SK-N-SH (cell line): Measurements from ENCODE around the gene MEGF6. TPM values are rescaled to one million over a fixed set of nuclear protein-coding genes. Genes with fewer than 3 reads are reported as not detected.

Experiments used
- CTCF ChIA-PET: fragments of 300-600, 350-600 bp; formaldehyde crosslinking; extraction: SDS; loops from one replicate; lab custom pipeline; 2021; lab: Yijun Ruan, JAX
- POLR2A ChIA-PET: fragments of 350-600 bp; sonication (Branson Sonifier 250); formaldehyde crosslinking; extraction: SDS; loops from one replicate; lab custom pipeline; 2020; ENCODE audit warnings: antibody characterized with exemption, inconsistent platforms; lab: Yijun Ruan, JAX
- DNase-seq: peaks from one replicate; pipeline ENCODE4 v3.0.0; 2012
- H2AFZ ChIP-seq: fragments of 200-600 bp; sonication (generic); 2 replicates; pipeline ENCODE4 v1.8.1; 2016; ENCODE audit warnings: antibody characterized with exemption, mild to moderate bottlenecking, low read depth
- H3F3A ChIP-seq: fragments of 200-600 bp; sonication (generic); replicated peaks from 2 replicates; pipeline ENCODE3; 2016; ENCODE audit warnings: antibody characterized with exemption, mild to moderate bottlenecking; ENCODE audit not compliant: insufficient read depth
- H3K27ac ChIP-seq, 2 experiments: fragments of 200-500 bp in 1 of 2; fragments of 200-600 bp in 1 of 2; sonication (Bioruptor generic) in 1 of 2; sonication (generic), shearing (Covaris generic) in 1 of 2; 2 replicates each; pipeline versions ENCODE4 v1.5.1 to v1.6.1; 2014 to 2016; ENCODE audit warnings: low read depth in 2 of 2, inconsistent platforms in 1 of 2, low read length in 1 of 2, mild to moderate bottlenecking in 1 of 2, mixed read lengths in 1 of 2
- H3K27me3 ChIP-seq: fragments of 200-600 bp; sonication (generic), shearing (Covaris generic); 2 replicates; pipeline ENCODE4 v1.6.1; 2016; ENCODE audit warnings: mixed run types; ENCODE audit not compliant: insufficient read depth
- H3K36me3 ChIP-seq, 2 experiments: fragments of 200-500 bp in 1 of 2; fragments of 200-600 bp in 1 of 2; sonication (Bioruptor generic) in 1 of 2; sonication (generic) in 1 of 2; replicated peaks in 1 of 2; 2 replicates each; pipeline versions ENCODE3 to v1.5.1; 2014 to 2016; ENCODE audit warnings: low read length in 1 of 2, mild to moderate bottlenecking in 1 of 2; ENCODE audit not compliant: insufficient read depth in 2 of 2, control insufficient read depth in 1 of 2
- H3K4me1 ChIP-seq, 2 experiments: fragments of 200-500 bp in 1 of 2; fragments of 200-600 bp in 1 of 2; sonication (Bioruptor generic) in 1 of 2; sonication (generic), shearing (Covaris generic) in 1 of 2; 2 replicates each; pipeline versions ENCODE4 v1.5.1 to v1.6.1; 2014 to 2016; ENCODE audit warnings: low read depth in 1 of 2, low read length in 1 of 2, mixed run types in 1 of 2; ENCODE audit not compliant: insufficient read depth in 2 of 2, control insufficient read depth in 1 of 2
- H3K4me2 ChIP-seq: fragments of 200-600 bp; sonication (generic), shearing (Covaris generic); 2 replicates; pipeline ENCODE4 v1.6.1; 2017; ENCODE audit warnings: mixed run types
- H3K4me3 ChIP-seq, 2 experiments: fragments of 200-500 bp in 1 of 2; fragments of 200-600 bp in 1 of 2; sonication (Bioruptor generic) in 1 of 2; sonication (generic), shearing (Covaris generic) in 1 of 2; 2 replicates each; pipeline versions ENCODE4 v1.5.1 to v1.8.1; 2014 to 2016; ENCODE audit warnings: low read depth in 2 of 2, inconsistent platforms in 1 of 2, low read length in 1 of 2, mild to moderate bottlenecking in 1 of 2, mixed read lengths in 1 of 2, moderate library complexity in 1 of 2
- H3K79me2 ChIP-seq: fragments of 200-600 bp; sonication (generic); 2 replicates; pipeline ENCODE4 v1.8.1; 2017; ENCODE audit warnings: mild to moderate bottlenecking; ENCODE audit not compliant: insufficient read depth
- H3K9ac ChIP-seq: fragments of 200-600 bp; sonication (generic); 2 replicates; pipeline ENCODE4 v1.6.1; 2017; ENCODE audit warnings: mixed run types
- H3K9me2 ChIP-seq: fragments of 200-600 bp; sonication (generic); 2 replicates; pipeline ENCODE4 v1.6.1; 2017; ENCODE audit warnings: mixed run types
- H3K9me3 ChIP-seq: fragments of 200-600 bp; sonication (generic); 2 replicates; pipeline ENCODE4 v1.6.1; 2017; ENCODE audit warnings: mixed run types, mild to moderate bottlenecking, moderate library complexity
- H4K20me1 ChIP-seq: fragments of 200-600 bp; sonication (generic); 2 replicates; pipeline ENCODE4 v1.6.1; 2017; ENCODE audit warnings: mild to moderate bottlenecking, mixed run types; ENCODE audit not compliant: insufficient read depth
- CTCF ChIP-seq: fragments of 200-600 bp; sonication (generic); IDR thresholded peaks from 2 replicates; pipeline ENCODE4 v1.6.1; 2017; ENCODE audit warnings: antibody characterized with exemption, mild to moderate bottlenecking, moderate library complexity
- EZH2phosphoT487 ChIP-seq: fragments of 200-600 bp; sonication (generic); IDR thresholded peaks from 2 replicates; pipeline ENCODE4 v1.6.1; 2017; ENCODE audit warnings: low read depth, mixed run types, mild to moderate bottlenecking, antibody characterized with exemption, moderate library complexity, borderline replicate concordance
- FOSL2 ChIP-seq: IDR thresholded peaks from 2 replicates; pipeline ENCODE4 v1.4.0; 2012; ENCODE audit warnings: low read depth, mild to moderate bottlenecking, moderate library complexity, borderline replicate concordance
- FOXM1 ChIP-seq: IDR thresholded peaks from 2 replicates; pipeline ENCODE4 v1.4.0; 2012; ENCODE audit warnings: low read depth, mild to moderate bottlenecking
- GABPA ChIP-seq: IDR thresholded peaks from 2 replicates; pipeline ENCODE4 v1.4.0; 2012; ENCODE audit warnings: low read depth, mild to moderate bottlenecking
- GATA2 ChIP-seq: sonication (generic); formaldehyde crosslinking; IDR thresholded peaks from 2 replicates; pipeline ENCODE4 v1.5.0; 2020; ENCODE audit warnings: mild to moderate bottlenecking, missing genetic modification reagents
- IRF3 ChIP-seq: fragments of 150-350 bp; IDR thresholded peaks from 2 replicates; pipeline ENCODE4 v1.6.1; 2016; ENCODE audit warnings: mild to moderate bottlenecking, low read depth, low read length
- JUND ChIP-seq: IDR thresholded peaks from 2 replicates; pipeline ENCODE4 v1.4.0; 2012
- MAX ChIP-seq: IDR thresholded peaks from 2 replicates; pipeline ENCODE4 v1.4.0; 2012; ENCODE audit warnings: low read depth
- MXI1 ChIP-seq: IDR thresholded peaks from 2 replicates; pipeline ENCODE4 v1.6.1; 2012; ENCODE audit warnings: mild to moderate bottlenecking, low read depth, low read length, improper control_type of control experiment
- NFIC ChIP-seq: IDR thresholded peaks from 2 replicates; pipeline ENCODE4 v1.4.0; 2012; ENCODE audit warnings: borderline replicate concordance
- POLR2AphosphoS5 ChIP-seq: IDR thresholded peaks from 2 replicates; pipeline ENCODE4 v1.6.1; 2012; ENCODE audit warnings: low read depth, low read length
- RAD21 ChIP-seq: IDR thresholded peaks from 2 replicates; pipeline ENCODE4 v1.6.1; 2012; ENCODE audit warnings: mild to moderate bottlenecking, low read length
- RCOR1 ChIP-seq: fragments of 150-350 bp; IDR thresholded peaks from 2 replicates; pipeline ENCODE4 v1.6.1; 2017; ENCODE audit warnings: antibody characterized with exemption, low read length
- REST ChIP-seq: IDR thresholded peaks from 2 replicates; pipeline ENCODE4 v1.6.1; 2012; ENCODE audit warnings: mild to moderate bottlenecking, low read depth, low read length, moderate library complexity
- SIN3A ChIP-seq: IDR thresholded peaks from 2 replicates; pipeline ENCODE4 v1.6.1; 2012; ENCODE audit warnings: low read depth, mild to moderate bottlenecking, low read length, moderate library complexity, borderline replicate concordance
- SMC3 ChIP-seq: IDR thresholded peaks from 2 replicates; pipeline ENCODE4 v1.6.1; 2012; ENCODE audit warnings: low read depth, low read length, improper control_type of control experiment
- TEAD4 ChIP-seq: IDR thresholded peaks from 2 replicates; pipeline ENCODE4 v1.4.0; 2012; ENCODE audit warnings: mild to moderate bottlenecking, borderline replicate concordance; ENCODE audit not compliant: insufficient read depth
- USF2 ChIP-seq: fragments of 150-350 bp; IDR thresholded peaks from 2 replicates; pipeline ENCODE4 v1.6.1; 2017; ENCODE audit warnings: antibody characterized with exemption, low read length, low read depth, borderline replicate concordance
- WGBS: methylation state at CpG from one replicate; pipeline ENCODE4 v1.1.6; 2017; ENCODE audit warnings: low lambda C conversion rate; 5-methylcytosine and 5-hydroxymethylcytosine counted together
- polyA plus RNA-seq, 3 experiments: library from polyadenylated mRNA; depleted of rRNA; stranded (reverse); fragments of >200 nt; gene quantifications; 2 replicates each; pipeline ENCODE4 v1.2.3, GENCODE V29; 2012

The MEGF6 gene
- polyA plus RNA-seq, 1 of the 3 experiments (the other 2 are of a cell fraction), result 7.6 TPM

- H3K79me2 ChIP-seq, result no peaks in the 10 kb centered on the region
- H3K36me3 ChIP-seq, result no peaks in the 10 kb centered on the region
- H3K9ac ChIP-seq, result no peak overlapping the region
- no peaks in the 10 kb centered on the region for H4K20me1 ChIP-seq
- no peak overlapping the region; a peak in 1 of 4 replicates for H3K27ac ChIP-seq
- H3K9me3 ChIP-seq, result no peaks in the 10 kb centered on the region
- ChIA-PET CTCF (interaction anchor here (0.9 to 3.2 kb wide), 4 partner anchors 30 to 94 kb away, joined by 4 to 14 read pairs (median 6); no protein-coding TSS in a partner anchor), POLR2A (no interaction called here)
- 83% methylated on average over 11 of the region's 38 CpGs for WGBS
- H3K4me3 ChIP-seq, result no peak overlapping the region
- peaks cover 0 to 79% of the 10 kb centered on the region in 2 experiments; a peak in 1 of 4 replicates for H3K4me1 ChIP-seq
- H3F3A ChIP-seq, result no peaks in the 10 kb centered on the region
- H2AFZ ChIP-seq, result no peak overlapping the region
- H3K9me2 ChIP-seq, result no peaks in the 10 kb centered on the region
- DNase-seq, result no peak
- H3K27me3 ChIP-seq, result no peaks in the 10 kb centered on the region
- TF ChIP-seq SIN3A (no peak), EZH2phosphoT487 (no peak), NFIC (no peak), IRF3 (no peak), MAX (no peak), FOSL2 (no peak), GATA2 (no peak), CTCF (no peak), SMC3 (no peak), POLR2AphosphoS5 (no peak), FOXM1 (no peak), TEAD4 (no peak), USF2 (no peak), JUND (no peak), MXI1 (no peak), REST (no peak), RCOR1 (no peak), RAD21 (no peak), GABPA (no peak)
- H3K4me2 ChIP-seq, result no peak overlapping the region
These were observed 64.0 kb downstream of the MEGF6 start for GRCh38 chr1:3547055-3548005.
